ENCODE measurements around the gene CHRDL2.
"Not testable (repeated sequence)": the region's sequence is repeated elsewhere in the genome, so short reads cannot be mapped to it uniquely, and the experiment has no call there.

The CHRDL2 gene, protein sequence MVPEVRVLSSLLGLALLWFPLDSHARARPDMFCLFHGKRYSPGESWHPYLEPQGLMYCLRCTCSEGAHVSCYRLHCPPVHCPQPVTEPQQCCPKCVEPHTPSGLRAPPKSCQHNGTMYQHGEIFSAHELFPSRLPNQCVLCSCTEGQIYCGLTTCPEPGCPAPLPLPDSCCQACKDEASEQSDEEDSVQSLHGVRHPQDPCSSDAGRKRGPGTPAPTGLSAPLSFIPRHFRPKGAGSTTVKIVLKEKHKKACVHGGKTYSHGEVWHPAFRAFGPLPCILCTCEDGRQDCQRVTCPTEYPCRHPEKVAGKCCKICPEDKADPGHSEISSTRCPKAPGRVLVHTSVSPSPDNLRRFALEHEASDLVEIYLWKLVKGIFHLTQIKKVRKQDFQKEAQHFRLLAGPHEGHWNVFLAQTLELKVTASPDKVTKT

GRCh38 chr11:74731301-74732094 is at the start of gene CHRDL2:
CHRDL2 (minus strand) TSS chr11:74731426; CDS start chr11:74730888, 538 bp downstream.
- DNase-seq = no peak

DNA sequence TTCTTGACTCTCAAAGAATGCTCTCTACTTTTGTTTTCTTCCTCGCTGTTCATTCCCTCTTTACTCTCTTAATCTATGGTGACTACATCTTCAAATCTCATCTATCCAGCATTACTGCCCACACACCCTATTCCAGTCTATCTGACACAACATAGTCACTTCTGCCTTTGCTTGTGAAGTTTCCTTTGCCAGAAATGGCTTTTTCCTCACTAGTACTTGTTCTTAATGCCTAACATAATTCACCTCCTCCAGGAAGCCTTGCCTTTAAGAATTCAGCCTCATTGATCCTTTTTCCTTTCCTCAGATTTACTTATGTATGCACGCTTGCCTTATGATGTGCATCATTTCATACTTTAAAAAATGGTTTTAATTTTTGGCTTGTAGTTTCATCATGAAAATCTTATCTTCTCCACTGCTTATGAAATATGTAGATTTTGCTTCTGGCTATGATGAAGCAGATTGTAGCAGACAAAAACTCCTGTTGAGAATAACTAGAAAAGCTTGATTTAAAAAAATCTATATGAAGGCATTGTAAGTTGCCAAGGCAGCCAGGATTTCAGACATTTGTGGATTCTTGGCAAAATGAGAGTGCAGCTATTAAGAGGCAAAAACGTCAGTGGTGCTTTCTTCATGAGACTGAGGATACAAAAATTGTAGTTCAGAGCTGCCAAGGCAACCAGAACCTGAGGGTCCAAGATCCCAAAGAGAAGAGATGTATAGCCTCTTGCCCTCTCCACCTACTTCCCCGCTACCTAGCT is 49.2 kb upstream of the CHRDL2 start:
- DNase-seq = no peak

DNA sequence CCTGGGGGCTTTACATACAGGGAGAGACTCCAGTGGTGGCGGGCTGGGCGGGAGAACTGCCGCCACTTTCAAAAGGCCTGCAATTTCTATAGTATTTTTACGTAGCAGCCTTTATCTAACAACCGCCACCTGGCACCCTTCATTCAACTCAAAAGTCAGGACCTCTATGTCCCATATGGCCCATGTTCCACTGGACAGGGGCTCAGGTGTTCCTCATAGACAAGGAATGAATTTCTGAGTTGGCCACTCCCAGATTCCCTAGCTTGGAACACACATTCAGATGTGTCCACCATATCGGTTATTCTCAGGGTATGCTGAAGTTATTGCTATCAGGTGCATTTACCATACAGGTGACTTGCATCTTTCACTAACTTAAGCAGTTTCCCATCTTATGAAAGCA is 47.4 kb upstream of the CHRDL2 start:
- DNase-seq = no peak

DNA sequence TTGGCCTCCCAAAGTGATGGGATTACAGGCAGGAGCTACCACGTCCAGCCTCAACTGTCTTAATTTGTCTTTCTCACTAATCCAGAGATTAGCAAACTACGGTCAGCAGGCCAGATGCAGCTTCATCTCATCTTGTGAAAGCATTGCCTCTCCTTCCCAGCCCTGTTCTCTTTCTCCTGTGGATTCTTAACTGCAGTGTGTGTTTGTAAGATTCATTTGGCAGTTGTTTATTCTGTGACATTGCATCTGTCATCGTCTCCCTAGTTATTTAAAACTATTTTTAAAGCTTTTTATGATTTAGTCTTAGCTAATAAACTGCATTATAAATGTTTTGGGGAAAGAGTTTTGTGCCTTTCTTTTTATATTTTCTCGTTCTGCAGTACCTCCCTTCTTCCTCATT is 46.7 kb upstream of the CHRDL2 start:
- DNase-seq = no peak

DNA sequence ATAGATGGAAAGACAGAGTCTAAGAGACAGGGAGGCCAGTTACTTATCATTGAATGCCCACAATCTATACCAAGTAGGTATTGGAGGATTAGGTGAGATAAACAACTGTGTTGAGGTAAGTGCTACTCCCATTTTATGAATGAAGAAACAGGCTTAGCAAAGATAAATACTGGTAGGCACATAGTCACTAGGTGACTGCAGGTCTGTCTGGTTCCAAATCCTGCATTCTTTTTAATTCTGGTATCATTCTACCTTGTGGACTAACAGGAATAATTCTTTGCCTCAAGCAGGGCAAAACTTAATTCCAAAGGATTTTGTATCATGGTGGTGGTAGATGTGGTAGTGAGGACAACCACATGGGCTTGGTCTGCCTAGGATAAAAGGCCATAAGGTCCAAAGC is 45.8 kb upstream of the CHRDL2 start:
- no peak for DNase-seq

- no peak for DNase-seq
Observed at GRCh38 chr11:74776546-74776945, 45.3 kb upstream of the CHRDL2 start.

- DNase-seq = no peak
Observed at GRCh38 chr11:74775762-74776161, 44.5 kb upstream of the CHRDL2 start.

DNA sequence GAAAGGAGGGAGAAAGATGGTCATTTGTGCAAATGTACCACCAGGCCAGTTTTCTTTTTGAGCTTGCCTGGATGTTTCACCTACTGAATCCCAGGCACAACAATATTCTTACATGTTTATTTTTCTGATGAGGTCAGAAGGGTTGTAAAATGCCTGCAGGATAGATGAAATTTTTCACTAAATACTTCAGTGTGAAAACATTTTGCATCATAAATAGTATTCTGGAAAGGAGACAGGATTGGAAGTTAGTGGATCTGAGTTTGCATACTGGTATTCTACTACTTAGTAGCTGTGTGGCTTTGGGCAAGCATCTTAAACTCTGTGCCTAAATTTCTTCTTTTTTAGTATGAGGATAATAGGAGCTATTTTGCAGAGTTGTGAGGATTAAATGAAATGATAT is 42.2 kb upstream of the CHRDL2 start:
- DNase-seq = no peak

DNA sequence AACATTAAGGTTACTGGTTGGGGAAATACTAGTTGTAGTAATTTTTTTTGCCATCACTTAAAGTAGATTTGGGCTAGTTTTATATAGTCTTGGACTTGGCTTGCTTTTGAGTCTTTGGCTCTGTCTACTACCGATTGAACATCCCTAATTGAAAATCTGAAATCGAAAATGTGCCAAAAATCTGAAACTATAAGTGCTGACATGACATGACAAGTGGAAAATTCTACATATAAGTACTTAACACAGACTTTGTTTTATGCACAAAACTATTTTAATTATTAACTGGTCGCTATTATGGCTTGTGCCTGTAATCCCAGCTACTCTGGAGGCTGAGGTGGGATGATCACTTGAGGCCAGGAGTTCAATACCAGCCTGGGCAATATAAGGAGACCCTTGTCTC is 39.9 kb upstream of the CHRDL2 start:
- DNase-seq = no peak

GRCh38 chr11:74770456-74770855 is 39.2 kb upstream of the CHRDL2 start:
- no peak for DNase-seq

DNA sequence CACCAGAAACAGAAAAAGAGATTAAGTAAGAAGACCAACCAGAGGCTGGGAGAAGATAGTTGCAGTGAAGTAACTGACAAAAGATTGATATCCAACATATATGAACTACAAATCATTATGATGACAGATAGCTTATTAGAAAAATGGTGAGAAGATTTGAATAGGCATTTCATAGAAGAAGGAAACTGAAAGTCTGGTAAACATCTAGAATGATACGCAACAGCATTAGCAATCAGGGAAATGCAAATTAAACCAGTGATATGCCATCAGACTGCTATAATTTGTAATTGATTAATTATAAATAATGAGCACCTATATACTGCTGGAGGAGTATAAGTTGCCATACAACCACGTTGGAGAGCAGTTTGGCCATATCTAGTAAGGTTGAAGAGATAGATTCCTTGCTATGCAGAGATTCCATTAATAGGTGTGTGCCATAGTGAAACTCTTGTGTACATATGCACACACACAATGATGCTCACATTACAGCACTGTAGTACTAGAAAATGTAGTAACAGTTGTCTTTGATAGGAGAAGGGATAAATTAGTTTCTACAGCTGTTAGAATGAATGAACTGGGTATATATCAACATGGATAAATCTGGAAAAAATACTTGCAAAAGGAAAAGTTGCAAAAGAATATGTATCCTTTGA is 38.0 kb upstream of the CHRDL2 start:
- DNase-seq = no peak

DNA sequence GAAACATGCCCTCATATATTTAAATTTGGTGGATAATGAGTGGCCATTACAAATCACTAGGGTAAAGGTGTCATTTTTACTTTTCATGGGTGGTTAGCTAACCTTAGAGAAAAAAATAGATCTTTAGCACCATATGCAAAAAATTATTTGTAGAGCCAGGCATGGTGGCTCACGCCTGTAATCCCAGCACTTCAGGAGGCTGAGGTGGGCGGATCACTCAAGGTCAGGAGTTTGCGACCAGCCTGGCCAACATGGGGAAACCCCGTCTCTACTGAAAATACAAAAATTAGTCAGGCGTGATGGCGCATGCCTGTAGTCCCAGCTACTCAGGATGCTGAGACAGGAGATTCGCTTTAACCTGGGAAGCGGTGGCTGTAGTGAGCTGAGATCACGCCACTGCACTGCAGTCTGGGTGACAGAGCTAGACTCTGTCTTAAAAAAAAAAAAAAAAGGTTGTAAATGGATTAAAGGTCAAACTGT is 37.0 kb upstream of the CHRDL2 start:
- not testable (repeated sequence) for DNase-seq

DNA sequence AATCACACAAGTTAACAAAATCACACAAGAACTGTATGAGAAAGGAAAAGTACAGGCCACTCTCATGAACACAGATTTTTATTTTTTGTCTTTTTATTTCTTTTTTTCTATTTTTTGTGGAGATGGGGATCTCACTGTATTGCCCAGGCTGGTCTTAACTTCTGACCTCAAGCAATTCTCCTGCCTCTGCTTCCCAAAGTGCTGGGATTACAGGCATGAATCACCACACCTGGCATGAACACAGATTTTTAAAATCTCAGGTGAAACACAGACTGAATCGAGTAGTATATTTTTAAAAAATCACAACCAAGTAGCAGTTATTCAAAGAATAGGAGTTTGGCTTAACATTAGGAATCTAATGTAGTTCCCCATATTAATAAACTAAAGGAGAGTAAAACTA is 35.7 kb upstream of the CHRDL2 start:
- DNase-seq = no peak

- DNase-seq = no peak
Observed at GRCh38 chr11:74756571-74756970, 25.3 kb upstream of the CHRDL2 start.

- DNase-seq = no peak
Observed at GRCh38 chr11:74755395-74755995, 24.3 kb upstream of the CHRDL2 start.

- DNase-seq = no peak
Observed at GRCh38 chr11:74754507-74755252, 23.5 kb upstream of the CHRDL2 start.

DNA sequence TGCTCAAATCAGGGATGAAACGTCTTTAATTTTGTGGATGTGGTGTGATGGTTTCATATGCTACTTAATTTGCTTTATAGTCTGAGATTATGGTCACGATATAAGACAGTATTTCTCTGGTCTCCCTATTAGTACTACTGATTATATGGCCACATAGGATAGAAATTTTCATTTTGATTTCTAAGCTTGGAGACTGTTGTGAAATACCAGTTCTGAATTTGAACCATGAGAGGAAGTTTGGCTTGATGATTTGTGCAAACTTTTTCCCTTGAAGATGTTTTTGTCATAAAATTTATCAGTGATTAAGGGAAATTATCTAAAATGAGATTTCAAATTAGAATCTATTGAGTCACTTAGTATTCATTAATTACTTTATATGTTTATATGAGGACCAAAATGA is 20.1 kb upstream of the CHRDL2 start:
- DNase-seq = no peak

DNA sequence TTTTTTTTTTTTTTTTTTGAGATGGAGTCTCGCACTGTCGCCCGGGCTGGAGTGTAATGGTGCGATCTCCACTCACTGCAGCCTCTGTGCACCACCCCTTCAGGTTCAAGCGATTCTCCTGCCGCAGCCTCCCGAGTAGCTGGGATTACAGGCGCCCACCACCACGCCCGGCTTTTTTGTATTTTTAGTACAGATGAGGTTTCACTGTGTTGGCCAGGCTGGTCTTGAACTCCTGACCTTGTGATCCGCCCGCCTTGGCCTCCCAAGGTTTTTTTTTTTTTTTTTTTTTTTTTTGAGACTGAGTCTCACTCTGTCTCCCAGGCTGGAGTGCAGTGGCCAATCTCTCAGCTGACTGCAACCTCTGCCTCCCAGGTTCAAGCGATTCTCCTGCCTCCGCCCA is 19.4 kb upstream of the CHRDL2 start:
- not testable (repeated sequence) for DNase-seq

GRCh38 chr11:74749965-74750296 is 18.7 kb upstream of the CHRDL2 start:
- no peak for DNase-seq

- DNase-seq = no peak
Observed at GRCh38 chr11:74749127-74749964, 18.1 kb upstream of the CHRDL2 start.
